IPS DF 4.7 (cell line): ENCODE measurements around the gene XBP1.
"Not testable (repeated sequence)": the region's sequence is repeated elsewhere in the genome, so short reads cannot be mapped to it uniquely, and the experiment has no call there.

ENCODE experiments used
- DNase-seq: peaks from one replicate; pipeline ENCODE4 v3.0.0-alpha.2; 2013; ENCODE audit warnings: low spot score; ENCODE audit errors: extremely low read depth

The XBP1 gene

DNA sequence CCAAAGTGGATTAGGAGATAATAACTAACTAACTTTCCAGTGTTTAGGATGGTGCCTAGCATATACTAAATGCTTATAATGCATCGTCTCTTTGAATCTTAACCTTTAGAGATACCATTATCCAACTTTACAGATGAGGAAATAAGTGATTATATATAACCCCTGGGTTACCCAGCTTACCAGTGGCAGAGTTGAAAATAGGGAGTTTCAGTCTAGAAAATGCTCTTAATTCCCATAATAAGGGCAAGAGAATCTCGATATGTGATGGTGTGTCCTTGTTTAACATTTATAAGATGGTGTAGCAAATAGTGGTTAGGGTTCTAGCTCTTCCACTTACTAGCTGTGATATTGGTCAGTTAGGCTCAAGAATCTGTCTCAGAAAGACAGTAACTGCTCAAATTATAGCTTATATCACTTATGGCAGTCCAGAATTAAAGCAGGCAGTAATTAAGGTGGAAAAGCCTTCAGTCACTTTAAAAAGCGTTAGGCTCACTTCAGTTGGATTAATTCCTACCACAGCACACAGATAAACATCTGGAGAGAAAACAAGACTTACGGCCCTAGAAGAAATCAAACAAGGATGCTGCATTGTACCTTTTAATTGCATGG is 6.3 kb downstream of the XBP1 start:
- no peak for DNase-seq

DNA sequence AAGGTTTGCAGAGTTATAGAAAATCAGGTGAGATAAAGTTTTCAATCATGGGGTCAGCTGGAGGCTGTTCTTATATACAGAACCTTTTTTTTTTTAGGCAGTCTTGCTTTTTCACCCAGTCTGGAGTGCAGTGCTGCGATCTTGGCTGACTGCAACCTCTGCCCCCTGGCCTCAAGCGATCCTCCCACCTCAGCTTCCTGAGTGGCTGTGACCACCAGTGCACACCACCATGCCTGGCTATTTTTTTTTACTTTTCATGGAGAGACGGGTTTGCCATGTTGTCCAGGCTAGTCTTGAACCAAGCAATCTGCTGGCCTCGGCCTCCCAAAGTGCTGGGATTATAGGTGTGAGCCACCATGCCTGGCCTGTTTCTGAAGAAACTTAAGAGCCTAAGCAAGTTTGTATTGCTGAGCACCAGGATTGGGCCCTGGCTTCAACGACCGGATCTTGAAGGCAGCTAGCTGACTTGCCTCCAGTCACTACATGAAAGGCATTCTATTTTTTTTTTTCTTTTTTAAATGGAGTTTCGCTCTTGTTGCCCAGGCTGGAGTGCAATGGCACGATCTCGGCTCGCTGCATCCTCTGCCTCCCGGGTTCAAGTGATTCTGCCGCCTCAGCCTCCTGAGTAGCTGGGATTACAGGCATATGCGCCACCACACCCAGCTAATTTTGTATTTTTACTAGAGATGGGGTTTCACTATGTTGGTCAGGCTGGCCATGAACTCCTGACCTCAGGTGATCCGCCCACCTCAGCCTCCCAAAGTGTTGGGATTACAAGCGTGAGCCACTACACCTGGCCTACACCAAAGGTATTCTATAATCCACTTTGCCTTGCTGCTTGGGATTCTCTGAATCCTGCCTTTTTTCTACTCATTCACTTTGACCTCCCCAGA is 7.6 kb downstream of the XBP1 start:
- DNase-seq: no peak

DNA sequence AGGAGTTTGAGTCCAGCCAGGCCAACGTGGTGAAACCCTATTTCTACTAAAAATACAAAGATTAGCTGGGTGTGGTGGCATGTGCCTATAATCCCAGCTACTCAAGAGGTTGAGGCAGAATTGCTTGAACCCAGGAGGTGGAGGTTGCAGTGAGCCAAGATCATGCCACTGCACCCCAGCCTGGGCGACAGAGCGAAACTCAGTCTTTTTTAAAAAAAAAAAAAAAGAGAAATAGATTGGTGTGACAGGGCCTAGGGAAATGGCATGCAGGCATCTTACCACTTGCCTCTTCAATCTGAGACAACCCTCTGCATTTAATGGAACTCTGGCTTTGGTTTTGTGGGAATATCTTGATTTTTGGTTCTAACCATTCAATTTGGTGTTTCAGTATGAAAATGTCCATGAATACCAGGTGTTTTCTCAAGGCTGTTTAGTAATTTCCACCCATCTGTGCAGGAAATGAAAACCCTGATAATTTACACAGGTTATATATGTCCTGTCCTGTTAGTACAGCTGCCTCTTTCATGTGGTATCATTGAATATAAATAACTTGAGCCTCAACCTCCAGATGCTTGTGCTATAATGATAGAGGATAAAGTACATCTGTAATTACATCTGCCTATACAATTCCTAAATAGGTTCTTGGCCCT is 8.4 kb downstream of the XBP1 start:
- DNase-seq: no peak

DNA sequence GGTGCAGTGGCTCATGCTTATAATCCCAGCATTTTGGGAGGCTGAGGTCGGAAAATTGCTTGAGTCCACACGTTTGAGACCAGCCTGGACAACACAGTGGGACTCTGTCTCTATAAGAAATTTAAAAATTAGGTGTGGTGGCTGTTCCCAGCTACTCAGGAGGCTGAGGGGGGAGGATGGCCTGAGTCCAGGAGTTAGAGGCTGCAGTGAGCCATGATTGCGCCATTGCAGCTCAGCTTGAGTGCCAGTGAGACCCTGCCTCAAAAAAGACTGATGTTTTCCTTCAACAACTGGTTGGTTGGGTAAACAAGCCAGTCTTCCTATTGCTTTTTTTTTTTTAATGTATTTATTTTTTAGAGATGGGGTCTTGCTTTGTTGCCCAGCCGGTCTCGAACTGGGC is 9.2 kb downstream of the XBP1 start:
- DNase-seq: no peak

DNA sequence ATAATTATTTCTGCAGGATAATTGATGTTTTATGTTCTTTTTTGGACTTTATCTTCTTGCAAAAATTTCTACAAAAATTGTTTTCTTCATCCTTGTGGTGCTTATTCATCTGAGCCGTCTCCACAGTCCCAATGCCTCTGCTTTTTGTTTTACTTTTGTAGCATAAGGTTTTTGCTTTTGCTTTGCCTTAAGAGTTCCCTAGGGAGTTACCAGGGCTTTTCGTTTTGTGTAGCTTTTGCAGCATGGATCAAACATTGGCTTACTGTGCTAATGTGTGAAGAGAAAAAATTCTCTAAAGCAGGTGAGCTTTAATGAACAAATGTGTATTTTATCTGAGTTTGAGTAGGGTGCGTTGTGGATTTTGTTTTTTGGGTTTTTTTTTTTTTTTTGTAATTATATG is 11.8 kb downstream of the XBP1 start:
- no peak for DNase-seq

DNA sequence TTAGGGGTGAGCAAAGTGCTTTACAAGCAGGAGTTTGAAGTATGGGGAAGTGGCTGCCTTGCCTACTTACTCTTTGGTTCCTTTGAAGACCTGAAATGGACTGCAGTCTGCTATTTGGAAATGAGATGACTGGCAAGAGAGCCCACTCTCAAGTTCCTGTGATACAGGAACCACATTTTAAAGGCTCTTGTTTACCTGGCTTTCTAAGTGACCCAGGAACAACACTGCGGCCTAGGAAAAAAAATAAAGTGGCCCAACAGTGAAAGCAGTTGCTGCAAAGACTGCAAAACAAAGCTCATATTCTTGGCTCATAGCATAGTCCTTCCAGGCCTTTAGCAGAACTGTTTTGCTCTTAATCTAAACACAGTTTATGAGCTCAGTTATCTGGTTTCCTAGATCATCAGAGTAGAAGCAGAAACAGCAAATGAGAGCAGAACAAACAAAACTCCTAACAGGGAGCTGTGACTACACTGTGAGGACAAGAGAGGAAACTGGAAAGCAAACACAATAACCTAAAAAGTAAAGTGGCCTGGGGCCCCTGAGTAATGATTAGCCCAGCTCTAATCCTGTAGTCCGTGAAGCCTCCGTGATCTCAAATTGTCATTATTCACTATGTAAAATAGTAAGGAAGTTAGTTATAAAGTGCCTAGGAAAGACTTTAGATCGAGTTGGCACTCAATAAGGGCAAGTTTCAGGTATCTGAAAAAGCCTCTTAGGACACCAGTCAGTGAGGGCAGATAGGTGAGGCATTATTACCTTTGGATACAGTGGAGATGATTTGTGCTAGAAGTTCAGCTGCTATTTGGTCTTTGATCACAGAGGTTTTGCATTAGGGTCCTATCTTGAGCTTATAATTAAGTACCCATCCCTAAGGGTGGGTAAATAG is 16.3 kb downstream of the XBP1 start:
- no peak for DNase-seq

- DNase-seq: no peak
Observed at GRCh38 chr22:28780296-28780695, 20.1 kb downstream of the XBP1 start.

DNA sequence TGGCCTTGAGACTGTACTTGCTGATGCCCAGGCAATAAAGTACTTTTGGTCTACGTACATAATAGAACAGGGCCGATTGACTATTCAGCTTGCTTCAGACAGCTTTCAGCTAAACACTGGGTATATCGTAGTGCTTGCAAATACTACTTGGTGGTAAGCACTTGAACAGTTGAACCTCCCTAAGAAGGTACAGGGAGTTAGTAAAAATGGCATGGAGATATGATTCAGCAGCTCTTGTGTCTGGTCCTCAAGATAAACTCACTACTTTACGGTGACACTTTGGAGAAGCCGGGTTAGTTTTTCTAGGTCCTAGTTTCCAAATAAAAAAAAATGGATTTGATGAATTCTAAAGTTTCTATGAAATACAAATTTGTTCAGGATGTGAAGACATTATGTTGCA is 20.5 kb downstream of the XBP1 start:
- no peak for DNase-seq

GRCh38 chr22:28774378-28774777 is 26.0 kb downstream of the XBP1 start:
- no peak for DNase-seq

DNA sequence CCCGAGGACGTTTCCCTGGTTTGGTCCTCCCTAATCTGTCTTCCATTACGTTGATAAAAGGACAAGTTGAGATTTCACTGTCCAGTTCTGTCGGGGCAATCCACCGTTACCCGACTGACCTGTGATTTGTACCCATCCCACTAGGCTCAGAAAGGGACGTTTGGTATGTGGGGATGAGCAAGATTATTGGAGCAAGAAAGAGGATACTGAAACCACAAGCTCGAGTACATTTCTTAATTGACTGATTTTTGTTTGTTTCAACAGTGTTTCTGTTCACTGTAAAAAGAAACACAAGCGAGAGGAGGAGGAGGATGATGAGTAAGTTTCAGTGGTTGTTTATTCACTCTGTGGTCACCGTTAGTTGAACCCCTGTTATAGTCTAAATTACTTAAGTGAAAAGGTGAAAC is 26.9 kb downstream of the XBP1 start:
- no peak for DNase-seq

- no peak for DNase-seq
Observed at GRCh38 chr22:28772633-28773460, 27.5 kb downstream of the XBP1 start, which contains the start of gene CCDC117. Gene CCDC117 (plus strand): TSS chr22:28772695. CDS start chr22:28772850, 155 bp downstream.

GRCh38 chr22:28771195-28771791 is 29.1 kb downstream of the XBP1 start:
- no peak for DNase-seq

GRCh38 chr22:28769394-28770085 is 30.8 kb downstream of the XBP1 start:
- no peak for DNase-seq

DNA sequence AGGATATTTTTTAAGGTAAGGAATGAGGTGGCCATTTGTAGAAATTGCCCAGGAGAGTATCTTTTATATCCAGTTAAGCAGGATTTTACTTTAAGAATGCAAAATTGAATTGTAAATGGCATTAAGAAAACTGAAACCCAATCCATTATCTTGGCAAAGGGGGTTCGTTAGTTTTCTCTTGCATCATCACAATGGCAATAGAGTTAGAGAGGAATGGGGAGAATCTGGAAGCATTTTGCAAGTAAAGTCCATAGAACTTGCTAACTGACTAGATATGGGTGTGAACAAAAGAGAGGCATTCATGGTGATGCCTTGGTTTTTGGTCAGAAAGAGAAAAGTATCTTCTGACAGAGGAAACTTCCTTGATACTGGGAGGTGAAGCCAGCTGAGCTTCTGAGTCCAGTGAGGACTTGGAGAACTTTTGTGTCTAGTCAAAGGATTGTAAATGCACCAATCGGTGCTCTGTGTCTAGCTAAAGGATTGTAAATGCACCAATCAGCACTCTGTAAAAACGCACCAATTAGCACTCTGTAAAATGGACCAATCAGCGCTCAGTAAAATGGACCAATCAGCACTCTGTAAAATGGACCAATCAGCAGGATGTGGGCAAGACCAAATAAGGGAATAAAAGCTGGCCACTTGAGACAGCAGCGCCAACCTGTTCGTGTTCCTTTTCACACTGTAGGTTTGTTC is 31.5 kb downstream of the XBP1 start:
- no peak for DNase-seq

- no peak for DNase-seq
Observed at GRCh38 chr22:28766628-28767027, 33.7 kb downstream of the XBP1 start.

- DNase-seq: not testable (repeated sequence)
Observed at GRCh38 chr22:28762000-28762399, 38.4 kb downstream of the XBP1 start.

DNA sequence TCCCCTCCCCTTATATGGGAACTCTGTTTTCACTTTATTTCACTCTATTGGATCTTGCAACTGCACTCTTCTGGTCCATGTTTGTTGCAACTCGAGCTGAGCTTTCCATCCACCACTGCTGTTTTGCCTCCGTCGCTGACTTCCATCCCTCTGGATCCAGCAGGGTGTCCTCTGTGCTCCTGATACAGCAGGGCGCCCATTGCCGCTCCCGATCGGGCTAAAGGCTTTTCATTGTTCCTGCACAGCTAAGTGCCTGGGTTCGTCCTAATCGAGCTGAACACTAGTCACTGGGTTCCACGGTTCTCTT is 39.0 kb downstream of the XBP1 start:
- no peak for DNase-seq

- DNase-seq: peak; percentile 93
Observed at GRCh38 chr22:28759861-28760560, 40.4 kb downstream of the XBP1 start.
